Endothelial cell of hepatic sinusoid (primary cell): ENCODE data around the gene RFT1.
"Not testable (repeated sequence)": the region's sequence is repeated elsewhere in the genome, so short reads cannot be mapped to it uniquely, and the experiment has no call there.

ENCODE experiments used
- in situ Hi-C: cut with HindIII; loops from 2 replicates; pipeline ENCODE4 v1.10.0; 2017; ENCODE audit warnings: low sequenced_read_pairs

The RFT1 gene

GRCh38 chr3:53072653-53073552 lies 57.3 kb downstream of the RFT1 start:
- in situ Hi-C loops = no loop called here

- in situ Hi-C loops = no loop called here
Measured at GRCh38 chr3:53071882-53072431, 58.3 kb downstream of the RFT1 start.

DNA sequence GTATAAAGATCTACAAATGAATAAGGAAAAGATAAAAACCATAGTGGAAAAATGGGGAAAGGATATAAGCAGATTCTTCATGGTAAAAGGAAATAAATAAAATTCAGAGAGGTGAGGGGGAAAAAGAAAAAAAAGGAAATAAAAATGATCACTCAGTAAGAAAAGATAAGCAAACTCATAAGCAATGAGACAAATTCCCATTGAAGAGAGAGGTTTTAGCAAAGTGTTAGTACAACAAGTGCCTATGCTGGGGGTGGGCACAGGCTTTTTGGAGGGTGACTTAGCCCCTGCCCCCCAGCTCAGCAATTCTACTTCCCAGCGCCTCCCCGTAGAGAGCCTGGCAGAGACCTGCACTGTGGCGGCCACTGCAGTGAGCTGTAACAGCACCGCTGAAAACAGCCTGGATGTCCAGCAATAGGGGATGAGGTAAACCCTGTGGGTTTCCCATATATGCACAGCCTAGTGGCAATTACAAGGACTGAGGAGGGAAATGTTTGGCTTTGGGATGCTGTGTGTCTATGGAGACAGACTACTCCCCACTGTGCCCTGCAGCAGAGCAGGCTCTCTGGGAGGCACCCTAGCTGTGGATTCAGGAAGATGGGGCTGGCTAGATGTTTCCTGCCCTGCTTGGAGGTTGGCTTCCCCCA lies 60.7 kb downstream of the RFT1 start:
- in situ Hi-C loops = no loop called here

DNA sequence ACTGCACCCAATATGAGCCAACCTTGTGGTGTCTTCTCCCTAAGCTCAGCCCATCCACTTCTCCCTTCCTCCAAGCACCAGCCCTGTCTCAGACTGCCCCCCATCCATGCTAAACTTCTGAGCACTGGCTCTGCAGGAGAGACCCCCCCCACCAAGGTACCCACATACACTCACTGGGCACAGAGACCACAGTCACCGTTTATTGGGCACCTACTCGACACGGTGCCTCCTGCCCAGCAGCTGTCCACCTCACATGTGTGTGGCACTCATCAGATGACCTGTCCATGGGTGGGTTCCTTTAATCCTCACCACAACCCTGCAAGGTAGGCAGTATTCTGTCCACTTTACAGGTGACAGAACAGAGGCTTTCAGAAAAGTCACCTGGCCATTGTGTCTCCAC lies 62.1 kb downstream of the RFT1 start:
- in situ Hi-C loops = no loop called here

DNA sequence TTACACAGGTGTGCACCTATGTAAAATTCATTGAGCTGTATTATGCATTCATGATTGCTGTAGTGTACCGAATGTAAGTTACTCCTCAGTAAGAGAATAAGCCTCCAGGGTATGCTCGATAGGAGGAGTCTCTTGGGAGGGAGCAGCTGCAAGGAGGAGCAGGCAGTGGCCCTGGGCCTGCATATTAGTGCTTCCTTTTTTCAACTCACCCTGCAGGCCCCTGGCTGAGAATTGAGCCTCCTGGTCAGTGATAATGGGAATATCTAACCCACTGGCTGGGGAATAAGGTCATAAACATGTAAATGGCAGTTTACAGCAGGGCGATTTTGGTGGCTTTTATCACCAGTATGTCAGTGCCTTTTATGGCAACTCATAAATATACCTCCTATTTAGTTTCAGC lies 62.7 kb downstream of the RFT1 start:
- in situ Hi-C loops = no loop called here

DNA sequence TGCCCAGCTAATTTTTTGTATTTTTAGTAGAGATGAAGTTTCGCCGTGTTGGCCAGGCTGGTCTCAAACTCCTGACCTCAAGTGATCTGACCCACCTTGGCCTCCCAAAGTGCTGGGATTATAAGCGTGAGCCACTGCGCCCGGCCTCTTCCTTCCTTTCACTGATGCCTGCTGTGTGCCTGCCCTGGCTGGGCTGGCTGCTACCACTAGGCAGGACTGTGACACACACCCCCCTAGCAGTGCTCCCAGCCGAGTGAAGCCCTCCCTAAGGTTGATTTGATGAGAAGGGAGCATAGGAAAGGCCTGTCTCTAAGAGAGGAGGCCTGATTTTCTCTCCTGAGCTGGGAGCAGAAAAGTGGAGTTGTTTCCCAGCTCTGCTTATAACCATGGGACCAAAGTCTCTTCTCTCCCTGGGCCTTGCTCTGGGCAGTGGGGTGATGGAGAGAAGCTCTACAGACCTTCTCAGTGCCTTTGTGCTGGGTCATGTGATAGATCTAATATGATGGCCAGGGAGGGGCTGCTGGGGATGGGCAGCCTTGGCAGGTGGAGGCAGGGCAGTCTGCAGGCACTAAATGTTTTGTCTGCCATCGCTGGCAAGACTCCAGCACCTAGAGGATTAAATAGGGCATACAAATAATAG lies 64.3 kb downstream of the RFT1 start:
- in situ Hi-C loops = no loop called here

- in situ Hi-C loops = no loop called here
Measured at GRCh38 chr3:53062905-53063304, 67.3 kb downstream of the RFT1 start.

- in situ Hi-C loops = no loop called here
Measured at GRCh38 chr3:53056442-53056841, 73.8 kb downstream of the RFT1 start.

- in situ Hi-C loops = not testable (repeated sequence)
Measured at GRCh38 chr3:53054233-53054632, 76.0 kb downstream of the RFT1 start.

- in situ Hi-C loops = no loop called here
Measured at GRCh38 chr3:53051929-53052328, 78.3 kb downstream of the RFT1 start.

GRCh38 chr3:53049987-53050386 lies 80.2 kb downstream of the RFT1 start:
- in situ Hi-C loops = no loop called here

- in situ Hi-C loops = no loop called here
Measured at GRCh38 chr3:53046171-53047170, 83.8 kb downstream of the RFT1 start.

DNA sequence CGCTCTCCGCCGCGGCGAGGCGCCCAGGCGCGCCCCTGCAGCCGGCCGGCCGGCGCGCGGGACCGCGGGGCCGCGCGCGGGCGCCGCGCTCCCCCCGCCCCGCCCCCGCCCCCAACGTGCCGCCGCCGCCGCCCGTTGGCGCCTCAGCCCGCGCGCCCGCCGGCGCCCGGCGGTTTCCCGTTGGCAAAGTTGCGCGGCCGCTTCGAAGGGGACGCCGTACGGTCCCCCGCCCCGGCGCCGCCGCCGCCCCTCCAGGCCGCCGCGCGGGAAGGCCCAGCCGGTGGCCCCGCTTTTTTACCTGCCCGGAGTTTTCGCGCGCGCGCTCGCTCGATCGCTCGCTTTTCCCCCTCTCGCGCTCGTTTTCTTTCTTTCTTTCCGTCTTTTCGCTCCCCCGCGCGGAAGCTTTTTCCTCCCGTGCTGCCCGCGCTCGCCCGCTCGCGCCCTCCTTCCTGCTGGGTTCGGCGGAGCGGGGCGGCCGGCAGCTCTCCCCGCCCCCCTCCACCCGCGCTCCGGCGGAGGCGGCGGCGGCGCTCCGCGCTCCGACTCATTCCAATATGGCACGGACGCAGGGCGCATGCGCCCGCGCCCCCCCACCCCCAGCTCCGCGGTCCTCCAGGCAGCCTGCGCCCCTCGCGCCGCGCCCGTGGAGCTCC lies 84.6 kb downstream of the RFT1 start, which contains the start of gene SFMBT1:
Gene SFMBT1, minus strand, starts transcription at position 556 of the 653 bp plus-strand sequence. CDS start 76,945 bp downstream, outside the sequence.
- in situ Hi-C loops = no loop called here

GRCh38 chr3:53044711-53045517 lies 85.3 kb downstream of the RFT1 start:
- in situ Hi-C loops = no loop called here

GRCh38 chr3:53044371-53044710 lies 85.9 kb downstream of the RFT1 start:
- in situ Hi-C loops = no loop called here

- in situ Hi-C loops = no loop called here
Measured at GRCh38 chr3:53043738-53044137, 86.5 kb downstream of the RFT1 start.

DNA sequence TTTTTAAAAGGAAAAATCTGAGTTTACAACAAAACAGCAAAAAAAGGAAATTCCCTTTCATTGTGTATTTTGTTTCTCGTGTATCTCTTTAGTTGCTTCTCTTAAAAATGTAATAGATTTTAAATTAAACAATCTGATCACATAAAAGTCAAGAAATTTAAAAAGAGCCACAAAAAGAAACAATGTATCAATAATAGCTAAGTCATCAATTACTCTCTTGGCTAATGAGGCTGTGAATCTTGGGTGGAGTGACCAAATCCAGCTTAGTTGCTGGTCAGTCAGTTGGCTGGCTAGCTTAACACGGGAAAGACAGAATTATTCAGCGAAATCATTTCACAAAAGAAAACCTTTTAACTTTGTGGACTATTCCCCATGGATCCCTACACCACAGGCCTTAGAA lies 87.6 kb downstream of the RFT1 start:
- in situ Hi-C loops = no loop called here

DNA sequence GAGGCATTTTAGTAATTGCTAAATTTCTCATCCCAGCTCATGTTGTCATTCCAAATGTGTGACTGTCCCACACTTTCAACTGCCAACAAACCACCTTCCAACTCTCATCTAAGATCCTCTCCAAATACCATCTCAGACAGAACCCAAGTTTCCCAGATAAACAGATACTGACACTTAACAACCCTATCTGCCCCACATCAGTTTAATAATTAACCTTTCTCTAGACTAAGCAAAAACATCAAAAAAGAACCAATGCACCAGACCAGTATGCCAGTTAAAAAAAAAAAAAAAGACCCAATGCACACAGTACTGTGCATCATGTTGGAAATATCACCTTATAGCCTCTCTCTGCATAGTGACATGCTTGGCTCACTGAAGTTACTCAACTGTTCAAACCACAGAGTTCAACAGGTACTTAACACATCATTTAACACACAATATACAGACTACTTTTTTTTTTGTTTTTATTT lies 89.8 kb downstream of the RFT1 start:
- in situ Hi-C loops = no loop called here

GRCh38 chr3:53039376-53039752 lies 90.9 kb downstream of the RFT1 start:
- in situ Hi-C loops = no loop called here
